SK-N-SH (cell line): ENCODE data around the gene ADAMTS5.

Experiments
- GABPA ChIP-seq: IDR thresholded peaks from 2 replicates; pipeline ENCODE4 v1.4.0; 2012; ENCODE audit warnings: low read depth, mild to moderate bottlenecking
- USF2 ChIP-seq: fragments of 150-350 bp; IDR thresholded peaks from 2 replicates; pipeline ENCODE4 v1.6.1; 2017; ENCODE audit warnings: antibody characterized with exemption, low read length, low read depth, borderline replicate concordance

- TF ChIP-seq USF2 (no peak), GABPA (no peak)
These were observed 74.7 kb downstream of the ADAMTS5 start for GRCh38 chr21:26892151-26892550.
